Activated T-helper 1 cell treated with anti-CD3 and anti-CD28 coated beads, Interleukin-12 subunit alpha, Interleukin-12 subunit beta, Interleukin-2, Interleukin-4 antibody, amounts not matched to agents 30 ng/mL and 10 ng/mL and 1 ng/mL, durations not matched to agents 14 hours and 24 hours and 36 hours (primary cell): Measurements from ENCODE around the gene ARMC9. TPM values are rescaled to one million over a fixed set of nuclear protein-coding genes. Genes with fewer than 3 reads are reported as not detected.
"Not testable (repeated sequence)": the region's sequence is repeated elsewhere in the genome, so short reads cannot be mapped to it uniquely, and the experiment has no call there.

Experiments
- DNase-seq: peaks from one replicate; pipeline ENCODE4 v3.0.0; 2021; ENCODE audit warnings: low spot score
- H3K27ac Mint-ChIP-seq: one replicate; pipeline ENCODE4 v1.8.0; 2021; ENCODE audit warnings: mild to moderate bottlenecking, mixed read lengths
- H3K27me3 Mint-ChIP-seq: one replicate; pipeline ENCODE4 v1.8.0; 2022; ENCODE audit warnings: mild to moderate bottlenecking, moderate library complexity, mixed read lengths; ENCODE audit not compliant: insufficient read depth
- H3K36me3 Mint-ChIP-seq: one replicate; pipeline ENCODE4 v1.8.0; 2021; ENCODE audit warnings: low read depth, mixed read lengths
- H3K4me1 Mint-ChIP-seq: one replicate; pipeline ENCODE4 v1.8.0; 2021; ENCODE audit warnings: low read depth, mixed read lengths
- H3K4me3 Mint-ChIP-seq: one replicate; pipeline ENCODE4 v1.8.0; 2021; ENCODE audit warnings: mild to moderate bottlenecking, moderate library complexity, mixed read lengths
- H3K9me3 Mint-ChIP-seq: one replicate; pipeline ENCODE4 v1.8.0; 2021; ENCODE audit warnings: mixed read lengths
- intact Hi-C: fragments of 100-400 bp; cut with micrococcal nuclease; formaldehyde crosslinking; loops from one replicate; pipeline ENCODE4 v1.15.1; 2024
- total RNA-seq: library from RNA; stranded (reverse); gene quantifications from 2 replicates; pipeline ENCODE4 v1.2.3, GENCODE V29; 2022

Gene ARMC9
- total RNA-seq, 1 donor from 2014 or later: 3.8 TPM

DNA sequence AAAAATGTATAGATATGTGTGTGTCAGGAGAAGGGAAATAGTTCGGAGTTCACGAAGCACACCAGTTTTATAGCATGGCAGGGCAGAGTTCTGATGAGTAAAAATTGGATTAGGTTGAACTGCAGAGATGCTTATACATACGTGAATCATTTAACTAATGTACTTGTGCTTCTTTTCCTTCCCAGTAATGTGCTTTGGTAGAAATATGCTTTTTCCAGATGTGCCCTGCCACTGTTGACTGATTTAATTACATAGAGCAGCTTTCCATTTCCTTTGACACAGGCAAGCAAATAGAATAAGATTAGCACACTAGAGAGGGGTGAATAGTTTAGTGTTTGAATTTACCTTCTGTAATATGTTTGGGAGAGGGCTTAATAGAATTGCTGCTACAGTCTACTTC, 28.9 kb upstream of the ARMC9 start:
- no peak overlapping the region for H3K27ac Mint-ChIP-seq

DNA sequence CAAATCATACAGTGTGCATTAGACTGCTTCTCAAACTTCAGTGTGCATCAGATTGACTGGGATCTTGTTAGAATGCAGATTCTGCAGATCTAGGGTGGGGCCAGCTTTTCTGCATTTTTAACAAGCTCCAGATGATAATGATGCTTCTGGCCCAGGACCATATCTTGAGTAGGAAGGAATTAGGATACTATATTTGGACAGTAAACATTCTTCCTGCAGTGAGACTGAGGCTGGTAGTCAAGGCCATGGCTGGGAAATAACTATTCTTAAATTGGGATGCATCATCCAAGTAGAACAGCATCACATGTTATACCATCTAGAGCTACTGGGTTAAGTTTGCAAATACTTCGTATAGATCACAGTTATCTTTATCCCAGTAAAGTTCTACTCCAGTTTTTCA, 28.4 kb upstream of the ARMC9 start:
- no peaks in the 10 kb centered on the region for H3K9me3 Mint-ChIP-seq
- intact Hi-C loops: no loop called here
- H3K36me3 Mint-ChIP-seq: peaks cover 56% of the 10 kb centered on the region
- H3K4me1 Mint-ChIP-seq: peaks cover 16% of the 10 kb centered on the region
- H3K27me3 Mint-ChIP-seq: no peaks in the 10 kb centered on the region
- no peak overlapping the region for H3K4me3 Mint-ChIP-seq
- DNase-seq: no peak
- no peak overlapping the region for H3K27ac Mint-ChIP-seq

More for the DNA sequence above, 28.9 kb upstream of the ARMC9 start:
- Mint-ChIP-seq H3K4me3 (no peak overlapping the region), H3K36me3 (peaks cover 57% of the 10 kb centered on the region), H3K9me3 (no peaks in the 10 kb centered on the region), H3K4me1 (peaks cover 16% of the 10 kb centered on the region), H3K27me3 (no peaks in the 10 kb centered on the region)
- intact Hi-C loops: no loop called here
- DNase-seq: no peak

DNA sequence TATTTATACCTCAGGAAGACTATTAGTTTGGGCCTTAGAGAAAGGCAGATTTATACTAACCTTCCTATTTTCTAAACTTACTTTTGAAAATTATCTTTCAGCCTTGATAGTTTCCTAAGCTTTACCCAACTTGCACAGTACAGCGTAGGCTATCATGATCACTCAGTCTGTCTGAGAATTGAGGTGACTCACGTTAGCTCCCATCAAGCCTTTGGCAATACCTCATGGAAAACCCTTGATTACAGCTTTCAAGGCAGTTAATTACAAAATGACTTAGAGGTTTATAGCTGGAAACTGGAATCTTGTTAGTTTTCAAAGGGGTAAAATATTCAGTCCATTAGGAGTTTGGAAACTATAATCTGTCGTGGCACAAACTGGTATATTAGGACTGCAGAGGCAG, 26.4 kb upstream of the ARMC9 start:
- peaks cover 52% of the 10 kb centered on the region for H3K36me3 Mint-ChIP-seq
- intact Hi-C loops: no loop called here

DNA sequence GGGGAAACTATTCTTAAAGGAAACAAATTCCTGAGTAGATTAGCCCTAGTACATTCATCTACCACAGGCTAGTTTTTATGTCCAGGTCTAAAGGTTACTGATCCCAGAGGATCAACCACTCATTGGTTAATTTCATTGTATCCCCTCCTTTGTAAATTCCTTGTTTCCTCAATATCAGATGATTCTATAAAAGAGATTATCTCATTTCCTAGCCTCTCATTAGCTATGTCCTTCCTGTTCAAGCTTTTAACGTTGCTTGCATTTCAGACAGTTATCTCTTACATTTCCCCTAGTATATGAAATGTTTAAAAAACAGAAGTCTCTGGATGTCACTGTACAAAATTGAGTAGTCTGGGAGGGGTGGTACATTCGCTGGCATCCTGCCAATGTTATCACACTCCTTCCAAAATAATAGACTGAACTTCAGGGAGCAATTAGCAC, 24.2 kb upstream of the ARMC9 start:
- no peak overlapping the region for H3K27ac Mint-ChIP-seq
- H3K27me3 Mint-ChIP-seq: no peaks in the 10 kb centered on the region
- intact Hi-C loops: no loop called here
- H3K9me3 Mint-ChIP-seq: no peaks in the 10 kb centered on the region
- H3K4me3 Mint-ChIP-seq: no peak overlapping the region
- H3K36me3 Mint-ChIP-seq: peaks cover 42% of the 10 kb centered on the region
- DNase-seq: no peak
- peaks cover 10% of the 10 kb centered on the region for H3K4me1 Mint-ChIP-seq

More for the DNA sequence above, 26.4 kb upstream of the ARMC9 start:
- Mint-ChIP-seq H3K27me3 (no peaks in the 10 kb centered on the region), H3K27ac (no peak overlapping the region), H3K4me3 (no peak overlapping the region), H3K4me1 (peaks cover 18% of the 10 kb centered on the region), H3K9me3 (no peaks in the 10 kb centered on the region)
- no peak for DNase-seq

DNA sequence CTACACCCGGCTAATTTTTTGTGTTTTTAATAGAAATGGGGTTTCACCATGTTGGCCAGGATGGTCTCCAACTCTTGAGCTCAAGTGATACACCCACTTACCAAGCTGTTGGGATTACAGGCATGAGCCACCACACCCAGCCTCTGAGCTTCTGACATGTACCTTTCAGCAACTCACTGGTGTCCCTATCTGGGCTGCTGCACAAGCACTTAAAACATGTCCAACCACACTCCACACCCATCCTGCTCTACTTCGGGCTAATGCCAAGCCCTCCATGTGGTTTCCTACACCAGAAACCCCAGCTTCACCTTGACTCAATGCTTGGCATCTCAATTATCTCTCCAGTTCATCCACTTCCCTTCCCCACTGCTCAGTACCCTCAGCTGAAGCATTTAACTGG, 22.4 kb upstream of the ARMC9 start:
- Mint-ChIP-seq H3K27me3 (no peaks in the 10 kb centered on the region), H3K4me3 (no peak overlapping the region), H3K27ac (no peak overlapping the region), H3K36me3 (peaks cover 30% of the 10 kb centered on the region), H3K4me1 (peaks cover 18% of the 10 kb centered on the region), H3K9me3 (no peaks in the 10 kb centered on the region)
- no peak for DNase-seq
- intact Hi-C loops: no loop called here

GRCh38 chr2:231177156-231178025, 21.0 kb upstream of the ARMC9 start:
- Mint-ChIP-seq H3K4me1 (peaks cover 22% of the 10 kb centered on the region), H3K9me3 (no peaks in the 10 kb centered on the region), H3K36me3 (peaks cover 23% of the 10 kb centered on the region), H3K27ac (peak overlapping the region; percentile 62), H3K4me3 (no peak overlapping the region), H3K27me3 (no peaks in the 10 kb centered on the region)
- no peak for DNase-seq
- intact Hi-C loops: no loop called here

DNA sequence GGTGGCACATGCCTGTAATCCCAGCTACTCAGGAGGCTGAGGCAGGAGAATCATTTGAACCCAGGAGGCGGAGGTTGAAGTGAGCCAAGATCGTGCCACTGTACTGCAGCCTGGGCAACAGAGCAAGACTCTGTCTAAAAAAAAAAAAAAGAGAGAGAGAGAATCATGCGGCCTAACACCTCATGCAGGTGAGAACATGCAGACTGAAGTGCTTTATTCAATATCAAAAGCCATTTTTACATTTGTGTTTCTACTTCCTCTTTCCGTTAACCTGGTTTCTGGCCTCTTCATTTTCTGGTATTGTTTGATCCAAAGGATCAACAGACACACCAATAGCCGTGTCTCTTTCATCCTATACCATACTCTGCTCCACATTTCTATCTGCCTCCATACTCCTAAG, 19.6 kb upstream of the ARMC9 start:
- H3K4me3 Mint-ChIP-seq, H3K9me3 Mint-ChIP-seq, H3K27me3 Mint-ChIP-seq, DNase-seq, intact Hi-C loops: not testable (repeated sequence)
- H3K4me1 Mint-ChIP-seq: peaks cover 22% of the 10 kb centered on the region
- peaks cover 18% of the 10 kb centered on the region for H3K36me3 Mint-ChIP-seq
- peak overlapping the region; percentile 19 for H3K27ac Mint-ChIP-seq

DNA sequence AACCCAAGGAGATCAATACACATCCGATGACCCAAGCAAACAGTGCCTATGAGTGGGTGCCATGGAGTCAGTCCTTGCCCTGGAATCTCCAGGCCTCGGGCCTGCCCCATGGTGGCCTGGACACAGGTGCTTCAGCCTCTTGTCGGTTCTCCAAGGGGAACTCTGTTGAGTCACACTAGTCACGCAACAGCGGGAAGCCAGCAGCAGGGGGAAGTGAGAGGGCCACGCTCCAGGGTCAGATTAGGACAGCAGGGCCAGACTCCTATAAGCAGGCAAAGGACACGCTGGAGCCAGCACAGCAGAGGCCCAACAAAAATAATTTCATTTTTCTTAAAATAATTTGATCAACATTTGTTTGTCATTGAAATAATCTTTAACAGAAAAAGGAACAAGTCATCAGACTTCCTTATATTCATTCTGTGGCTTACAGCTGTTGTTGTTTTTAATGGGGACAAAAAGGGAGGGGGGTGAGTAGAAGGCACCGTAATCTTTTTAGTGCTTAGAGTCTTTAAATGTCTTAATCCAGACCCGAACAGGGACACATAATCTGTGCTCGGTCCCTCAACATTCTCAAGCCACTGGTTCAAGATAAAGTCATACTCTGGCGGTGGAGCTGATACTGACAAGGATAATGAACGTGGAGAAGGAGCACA, 16.4 kb upstream of the ARMC9 start:
- intact Hi-C loops: no loop called here
- no peaks in the 10 kb centered on the region for H3K27me3 Mint-ChIP-seq
- no peak overlapping the region for H3K4me3 Mint-ChIP-seq
- H3K9me3 Mint-ChIP-seq: no peaks in the 10 kb centered on the region
- peaks cover 20% of the 10 kb centered on the region for H3K4me1 Mint-ChIP-seq
- no peak for DNase-seq
- no peak overlapping the region for H3K27ac Mint-ChIP-seq
- peaks cover 3% of the 10 kb centered on the region for H3K36me3 Mint-ChIP-seq

- no peak for DNase-seq
- Mint-ChIP-seq H3K36me3 (no peaks in the 10 kb centered on the region), H3K4me1 (peaks cover 15% of the 10 kb centered on the region), H3K4me3 (no peak overlapping the region), H3K27ac (no peak overlapping the region), H3K9me3 (no peaks in the 10 kb centered on the region), H3K27me3 (no peaks in the 10 kb centered on the region)
- intact Hi-C loops: no loop called here
Measured at GRCh38 chr2:231182513-231182899, 15.9 kb upstream of the ARMC9 start.

DNA sequence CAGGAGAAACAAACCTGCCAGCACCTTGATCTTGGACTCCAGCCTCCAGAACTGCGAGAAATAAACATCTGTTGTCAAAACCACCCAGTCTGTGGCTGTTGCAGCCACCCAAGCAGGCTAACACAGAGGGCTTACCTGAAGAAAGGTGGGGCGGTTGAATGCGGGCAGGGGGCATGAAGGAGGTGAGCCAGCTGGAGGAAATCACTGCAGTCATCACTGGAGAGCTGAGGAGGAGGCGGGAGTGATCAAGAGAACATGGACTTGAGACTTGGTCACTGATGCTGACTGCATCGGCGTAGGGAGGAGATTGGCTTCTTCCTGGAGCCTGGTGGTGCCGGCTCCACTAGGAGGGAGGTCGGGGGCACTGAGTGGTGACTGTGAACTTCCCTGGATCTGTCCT, 14.6 kb upstream of the ARMC9 start:
- intact Hi-C loops: no loop called here
- peaks cover 13% of the 10 kb centered on the region for H3K4me1 Mint-ChIP-seq
- H3K9me3 Mint-ChIP-seq: no peaks in the 10 kb centered on the region
- peak overlapping the region; percentile 34 for H3K27ac Mint-ChIP-seq
- peaks cover 6% of the 10 kb centered on the region for H3K27me3 Mint-ChIP-seq
- DNase-seq: no peak
- no peaks in the 10 kb centered on the region for H3K36me3 Mint-ChIP-seq
- H3K4me3 Mint-ChIP-seq: no peak overlapping the region

- peaks cover 6% of the 10 kb centered on the region for H3K27me3 Mint-ChIP-seq
- intact Hi-C loops: no loop called here
- no peak for DNase-seq
- H3K27ac Mint-ChIP-seq: no peak overlapping the region
- peaks cover 13% of the 10 kb centered on the region for H3K4me1 Mint-ChIP-seq
- no peak overlapping the region for H3K4me3 Mint-ChIP-seq
- no peaks in the 10 kb centered on the region for H3K9me3 Mint-ChIP-seq
- no peaks in the 10 kb centered on the region for H3K36me3 Mint-ChIP-seq
Measured at GRCh38 chr2:231184319-231184718, 14.1 kb upstream of the ARMC9 start.

DNA sequence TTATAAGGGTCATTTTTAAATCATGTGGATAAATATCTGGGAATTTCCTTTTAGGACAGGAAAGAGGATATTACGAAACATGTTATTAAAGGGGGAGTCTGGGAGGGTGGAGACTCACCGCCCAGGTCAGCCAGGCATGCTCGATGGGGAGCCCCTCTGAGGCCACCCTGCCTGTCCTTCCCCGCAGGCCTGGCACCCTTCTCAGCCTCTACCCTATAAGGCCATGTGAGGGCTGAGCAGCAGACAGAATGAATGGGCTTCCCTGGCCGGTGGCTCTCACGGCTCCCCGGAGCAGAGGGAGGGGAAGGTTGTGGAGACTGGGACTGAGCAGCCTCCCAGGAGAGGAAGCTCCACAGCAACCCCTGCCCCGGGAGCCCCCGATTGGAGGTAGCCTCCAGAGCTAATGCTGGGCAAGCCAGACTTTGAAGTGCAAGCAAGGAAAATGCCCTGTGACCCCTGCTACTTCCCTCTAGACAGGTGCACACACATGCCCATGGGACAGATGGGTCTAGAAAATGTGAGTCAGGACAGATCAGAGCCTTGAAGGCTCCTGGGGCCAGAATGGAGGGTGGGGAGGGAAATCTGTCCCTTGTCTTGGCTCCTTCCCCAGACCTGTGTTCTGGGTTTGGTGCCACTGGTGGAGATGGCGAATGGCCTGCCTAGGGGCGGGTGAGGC, 13.2 kb upstream of the ARMC9 start:
- peaks cover 11% of the 10 kb centered on the region for H3K27me3 Mint-ChIP-seq
- no peak overlapping the region for H3K27ac Mint-ChIP-seq
- H3K36me3 Mint-ChIP-seq: no peaks in the 10 kb centered on the region
- intact Hi-C loops: no loop called here
- peaks cover 6% of the 10 kb centered on the region for H3K4me1 Mint-ChIP-seq
- H3K4me3 Mint-ChIP-seq: no peak overlapping the region
- no peaks in the 10 kb centered on the region for H3K9me3 Mint-ChIP-seq
- DNase-seq: no peak

- Mint-ChIP-seq H3K9me3 (no peaks in the 10 kb centered on the region), H3K4me3 (no peak overlapping the region), H3K27ac (no peak overlapping the region), H3K36me3 (no peaks in the 10 kb centered on the region), H3K27me3 (peaks cover 12% of the 10 kb centered on the region), H3K4me1 (peaks cover 4% of the 10 kb centered on the region)
- DNase-seq: no peak
- intact Hi-C loops: no loop called here
Measured at GRCh38 chr2:231185886-231186285, 12.5 kb upstream of the ARMC9 start.
